ENCODE results near the gene FUS.
"Not testable (repeated sequence)": the region's sequence is repeated elsewhere in the genome, so short reads cannot be mapped to it uniquely, and the experiment has no call there.

The FUS gene

GRCh38 chr16:31187808-31188189 lies 7.9 kb downstream of the FUS start:
- DNase-seq, result no peak

- no peak for DNase-seq
Observed at GRCh38 chr16:31188450-31189411, 8.8 kb downstream of the FUS start.

- no peak for DNase-seq
Observed at GRCh38 chr16:31189412-31189778, 9.5 kb downstream of the FUS start.

- DNase-seq, result no peak
Observed at GRCh38 chr16:31190061-31190460, 10.1 kb downstream of the FUS start.

GRCh38 chr16:31190818-31191444 lies 11.0 kb downstream of the FUS start:
- no peak for DNase-seq

GRCh38 chr16:31191697-31192428 lies 11.9 kb downstream of the FUS start:
- DNase-seq, result no peak

GRCh38 chr16:31192856-31193642 lies 13.1 kb downstream of the FUS start:
- no peak for DNase-seq

GRCh38 chr16:31193874-31194273 lies 13.9 kb downstream of the FUS start:
- DNase-seq, result no peak

GRCh38 chr16:31194898-31195297 lies 15.0 kb downstream of the FUS start:
- no peak for DNase-seq

- DNase-seq, result not testable (repeated sequence)
Observed at GRCh38 chr16:31195861-31196260, 15.9 kb downstream of the FUS start.

- DNase-seq, result no peak
Observed at GRCh38 chr16:31196324-31197088, 16.6 kb downstream of the FUS start.

GRCh38 chr16:31198207-31198882 lies 18.4 kb downstream of the FUS start:
- DNase-seq, result no peak

- DNase-seq, result no peak
Observed at GRCh38 chr16:31199430-31200041, 19.6 kb downstream of the FUS start.

- DNase-seq, result not testable (repeated sequence)
Observed at GRCh38 chr16:31200111-31200510, 20.2 kb downstream of the FUS start.

GRCh38 chr16:31200821-31201568 lies 21.1 kb downstream of the FUS start:
- no peak for DNase-seq

- no peak for DNase-seq
Observed at GRCh38 chr16:31201582-31202413, 21.9 kb downstream of the FUS start.

GRCh38 chr16:31202414-31203375 lies 22.8 kb downstream of the FUS start, which contains the start of gene PYCARD:
Gene PYCARD (minus strand): TSS chr16:31202760. CDS start chr16:31202690, 70 bp downstream.
- DNase-seq, result no peak
